A673 (cell line): ENCODE results near the gene NDUFAF5. TPM values are rescaled to one million over a fixed set of nuclear protein-coding genes. Genes with fewer than 3 reads are reported as not detected.

Source experiments
- BruUV-seq: library from RNA; stranded (reverse); fragments of 400-500 nt; replicated peaks from 2 replicates; lab custom pipeline; 2021; lab: Mats Ljungman, UMichigan
- CTCF ChIA-PET: fragments of 300-600 bp; sonication (Branson Sonifier 250); formaldehyde crosslinking; loops from one replicate; lab custom pipeline; 2022; ENCODE audit warnings: antibody characterized with exemption; lab: Charles Lee
- POLR2A ChIA-PET: fragments of 300-600 bp; sonication (Branson Sonifier 250); formaldehyde crosslinking; loops from one replicate; lab custom pipeline; 2022; ENCODE audit warnings: antibody characterized with exemption; ENCODE audit not compliant: low non-redundant PET; lab: Charles Lee
- DNase-seq: peaks from one replicate; pipeline ENCODE4 v3.0.0-alpha.2; 2015; ENCODE audit warnings: low spot score
- H3K27ac ChIP-seq: fragments of 200-600 bp; sonication (generic); 2 replicates; pipeline ENCODE4 v1.5.1; 2016; ENCODE audit warnings: mixed run types, low read depth, mild to moderate bottlenecking, mixed read lengths, antibody characterized with exemption, low read length; ENCODE audit not compliant: poor library complexity, severe bottlenecking
- H3K27me3 ChIP-seq: fragments of 200-600 bp; sonication (generic); replicated peaks from 2 replicates; pipeline ENCODE4 v1.6.1; 2017; ENCODE audit warnings: mixed run types, low read depth, mild to moderate bottlenecking, mixed read lengths, antibody characterized with exemption, low read length; ENCODE audit not compliant: insufficient read depth, poor library complexity
- H3K36me3 ChIP-seq: fragments of 200-600 bp; sonication (generic); 2 replicates; pipeline ENCODE4 v1.6.1; 2016; ENCODE audit warnings: mixed run types, mild to moderate bottlenecking, mixed read lengths, antibody characterized with exemption, low read length; ENCODE audit not compliant: insufficient read depth, poor library complexity, severe bottlenecking
- H3K4me1 ChIP-seq: fragments of 200-600 bp; sonication (generic); 2 replicates; pipeline ENCODE4 v1.6.1; 2017; ENCODE audit warnings: mixed run types, mild to moderate bottlenecking, mixed read lengths, antibody characterized with exemption, low read length; ENCODE audit not compliant: insufficient read depth, poor library complexity, severe bottlenecking
- H3K4me3 ChIP-seq: fragments of 200-600 bp; sonication (generic); 2 replicates; pipeline ENCODE4 v1.5.1; 2016; ENCODE audit warnings: low read depth, mixed run types, mild to moderate bottlenecking, mixed read lengths, low read length; ENCODE audit not compliant: poor library complexity, severe bottlenecking
- H3K9me3 ChIP-seq: fragments of 200-600 bp; sonication (generic); 2 replicates; pipeline ENCODE4 v1.6.1; 2016; ENCODE audit warnings: mixed run types, low read depth, mild to moderate bottlenecking, mixed read lengths, antibody characterized with exemption, low read length; ENCODE audit not compliant: poor library complexity, severe bottlenecking
- CTCF ChIP-seq: fragments of 300-800, 200-600 bp; sonication (generic); conservative IDR thresholded peaks from 2 replicates; pipeline ENCODE4 v1.5.1; 2017; ENCODE audit warnings: low read depth, mild to moderate bottlenecking, antibody characterized with exemption, low read length, moderate library complexity, mixed read lengths
- EZH2 ChIP-seq: fragments of 200-600 bp; sonication (generic); IDR thresholded peaks from 2 replicates; pipeline ENCODE4 v1.6.1; 2017; ENCODE audit warnings: borderline replicate concordance, low read depth, mild to moderate bottlenecking, mixed read lengths, antibody characterized with exemption, low read length; ENCODE audit not compliant: poor library complexity, severe bottlenecking
- intact Hi-C: fragments of 100-400 bp; cut with micrococcal nuclease; formaldehyde crosslinking; loops from one replicate; pipeline ENCODE4 v1.10.0; 2022; ENCODE audit not compliant: unreplicated experiment
- total RNA-seq: library from RNA; stranded (reverse); gene quantifications from 2 replicates; pipeline ENCODE4 v1.2.3, GENCODE V29; 2021

NDUFAF5 gene
- total RNA-seq, 1 experiment from 2014 or later = 57.1 TPM

GRCh38 chr20:13840093-13840465, 55.3 kb downstream of the NDUFAF5 start:
- no peaks in the 10 kb centered on the region for H3K9me3 ChIP-seq
- peaks cover 12% of the 10 kb centered on the region for H3K27me3 ChIP-seq
- BruUV-seq = no TSS peak
- intact Hi-C loops = no loop called here
- no peak overlapping the region for H3K4me3 ChIP-seq
- H3K27ac ChIP-seq = no peak overlapping the region
- TF ChIP-seq EZH2 (no peak), CTCF (no peak)
- ChIA-PET CTCF (no interaction called here), POLR2A (no interaction called here)
- H3K4me1 ChIP-seq = no peaks in the 10 kb centered on the region
- DNase-seq = no peak
- no peaks in the 10 kb centered on the region for H3K36me3 ChIP-seq

- Histone ChIP-seq H3K36me3 (no peaks in the 10 kb centered on the region), H3K27me3 (peaks cover 12% of the 10 kb centered on the region), H3K9me3 (no peaks in the 10 kb centered on the region), H3K27ac (no peak overlapping the region), H3K4me3 (no peak overlapping the region), H3K4me1 (no peaks in the 10 kb centered on the region)
- ChIA-PET POLR2A (no interaction called here), CTCF (no interaction called here)
- no TSS peak for BruUV-seq
- TF ChIP-seq CTCF (no peak), EZH2 (no peak)
- no peak for DNase-seq
- intact Hi-C loops = no loop called here
Measured at GRCh38 chr20:13841206-13841605, 56.4 kb downstream of the NDUFAF5 start.

DNA sequence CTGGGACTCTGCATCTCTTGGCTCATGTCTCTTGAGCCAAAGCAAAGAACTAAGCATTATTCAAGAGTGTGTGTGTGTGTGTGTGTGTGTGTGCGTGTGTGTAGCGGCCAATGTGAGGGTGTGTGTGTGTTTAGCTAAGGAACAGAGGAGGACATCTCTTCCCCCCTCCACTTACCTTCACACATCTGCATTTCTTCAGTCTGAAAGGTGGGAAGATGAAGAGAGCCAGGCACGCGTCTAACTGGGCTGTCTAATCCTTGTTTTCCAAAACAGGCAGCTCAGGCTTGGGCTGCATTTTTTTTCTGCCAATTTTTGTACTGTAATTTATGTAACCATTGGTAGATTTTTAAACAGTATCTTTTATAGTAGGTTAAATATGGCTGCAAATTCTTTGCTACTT, 59.5 kb downstream of the NDUFAF5 start:
- H3K27ac ChIP-seq = no peak overlapping the region
- no TSS peak for BruUV-seq
- POLR2A ChIA-PET = no interaction called here
- CTCF ChIA-PET = no interaction called here
- H3K36me3 ChIP-seq = no peaks in the 10 kb centered on the region
- no peaks in the 10 kb centered on the region for H3K4me1 ChIP-seq
- DNase-seq = no peak
- H3K9me3 ChIP-seq = no peaks in the 10 kb centered on the region
- peaks cover 12% of the 10 kb centered on the region for H3K27me3 ChIP-seq
- intact Hi-C loops = no loop called here
- no peak overlapping the region for H3K4me3 ChIP-seq
- no peak for TF ChIP-seq EZH2

GRCh38 chr20:13851279-13851678, 66.5 kb downstream of the NDUFAF5 start:
- H3K4me3 ChIP-seq = no peak overlapping the region
- ChIA-PET CTCF (interaction anchor here (0.6 kb wide), 1 partner anchor 1142 kb away, joined by 3 read pairs; no protein-coding TSS in a partner anchor), POLR2A (no interaction called here)
- no peaks in the 10 kb centered on the region for H3K27me3 ChIP-seq
- H3K27ac ChIP-seq = no peak overlapping the region
- no TSS peak for BruUV-seq
- intact Hi-C loops = no loop called here
- no peak for DNase-seq
- no peaks in the 10 kb centered on the region for H3K9me3 ChIP-seq
- TF ChIP-seq EZH2 (no peak), CTCF (no peak)
- H3K4me1 ChIP-seq = no peaks in the 10 kb centered on the region
- no peaks in the 10 kb centered on the region for H3K36me3 ChIP-seq
